H4 (cell line): ENCODE results near the gene NLRP4. TPM values are rescaled to one million over a fixed set of nuclear protein-coding genes. Genes with fewer than 3 reads are reported as not detected.

Source experiments
- DNase-seq: peaks from one replicate; pipeline ENCODE4 v3.0.0-alpha.2; 2015; ENCODE audit warnings: low spot score
- total RNA-seq: library from RNA; depleted of rRNA; stranded (reverse); fragments of >200 nt; shearing (Covaris generic); gene quantifications from 2 replicates; pipeline ENCODE4 v1.2.3, GENCODE V29; 2014; rRNA removed

NLRP4 gene
- 4.7 and 7.9 TPM in 2 replicates for total RNA-seq

- peak; percentile 63 for DNase-seq
Measured at GRCh38 chr19:55836340-55836739, at the start of gene NLRP4. Gene NLRP4, plus strand, starts transcription at chr19:55836540. Its CDS starts 15,541 bp downstream, at chr19:55852081.

GRCh38 chr19:55795021-55795420 lies 41.3 kb upstream of the NLRP4 start:
- DNase-seq = no peak

- no peak for DNase-seq
Measured at GRCh38 chr19:55801416-55801815, 34.9 kb upstream of the NLRP4 start.

- DNase-seq = no peak
Measured at GRCh38 chr19:55802281-55802680, 34.1 kb upstream of the NLRP4 start.

- DNase-seq = peak; percentile 97
Measured at GRCh38 chr19:55809381-55810058, 26.8 kb upstream of the NLRP4 start.

- no peak for DNase-seq
Measured at GRCh38 chr19:55811340-55811739, 25.0 kb upstream of the NLRP4 start.

- no peak for DNase-seq
Measured at GRCh38 chr19:55812449-55812848, 23.9 kb upstream of the NLRP4 start.

- no peak for DNase-seq
Measured at GRCh38 chr19:55813906-55814305, 22.4 kb upstream of the NLRP4 start.

GRCh38 chr19:55820037-55820436 lies 16.3 kb upstream of the NLRP4 start:
- DNase-seq = no peak

GRCh38 chr19:55830656-55831055 lies 5.7 kb upstream of the NLRP4 start:
- no peak for DNase-seq

- DNase-seq = no peak
Measured at GRCh38 chr19:55831846-55832245, 4.5 kb upstream of the NLRP4 start, which contains the start of gene NLRP11. Gene NLRP11, minus strand, starts transcription at chr19:55831999. Its CDS starts 13,825 bp downstream, at chr19:55818174.

- DNase-seq = no peak
Measured at GRCh38 chr19:55832676-55833075, 3.7 kb upstream of the NLRP4 start.

GRCh38 chr19:55838251-55838650 lies 1.9 kb downstream of the NLRP4 start:
- DNase-seq = no peak

GRCh38 chr19:55838906-55839305 lies 2.6 kb downstream of the NLRP4 start:
- no peak for DNase-seq

- no peak for DNase-seq
Measured at GRCh38 chr19:55855160-55855559, 18.8 kb downstream of the NLRP4 start.

- no peak for DNase-seq
Measured at GRCh38 chr19:55857149-55857548, 20.8 kb downstream of the NLRP4 start.

- DNase-seq = no peak
Measured at GRCh38 chr19:55857974-55858373, 21.6 kb downstream of the NLRP4 start.

- no peak for DNase-seq
Measured at GRCh38 chr19:55858401-55858800, 22.1 kb downstream of the NLRP4 start.

- DNase-seq = no peak
Measured at GRCh38 chr19:55858969-55859368, 22.6 kb downstream of the NLRP4 start.

GRCh38 chr19:55866521-55866920 lies 30.2 kb downstream of the NLRP4 start:
- DNase-seq = no peak

GRCh38 chr19:55867101-55867500 lies 30.8 kb downstream of the NLRP4 start:
- no peak for DNase-seq

- no peak for DNase-seq
Measured at GRCh38 chr19:55870736-55871135, 34.4 kb downstream of the NLRP4 start.

- DNase-seq = no peak
Measured at GRCh38 chr19:55877211-55877610, 40.9 kb downstream of the NLRP4 start.

GRCh38 chr19:55882626-55883025 lies 46.3 kb downstream of the NLRP4 start:
- no peak for DNase-seq
